NT2/D1 (cell line): ENCODE data around the gene SSH2.

Experiments used
- SUZ12 ChIP-seq: IDR thresholded peaks from 2 replicates; pipeline ENCODE4 v1.6.1; 2011; ENCODE audit not compliant: insufficient read length, insufficient read depth; ENCODE audit errors: extremely low read depth
- YY1 ChIP-seq: IDR thresholded peaks from 2 replicates; pipeline ENCODE4 v1.6.1; 2011; ENCODE audit not compliant: insufficient read length, insufficient read depth
- ZNF274 ChIP-seq: IDR thresholded peaks from 2 replicates; pipeline ENCODE4 v1.6.1; 2011; ENCODE audit warnings: mild to moderate bottlenecking, low read depth, low read length

GRCh38 chr17:29885031-29885640, 44.9 kb downstream of the SSH2 start:
- TF ChIP-seq YY1 = no peak
- no peak for TF ChIP-seq ZNF274
- no peak for TF ChIP-seq SUZ12
